Activated naive CD4-positive, alpha-beta T cell treated with anti-CD3 and anti-CD28 coated beads, Interleukin-2, amount 50 U/mL, for 16 hours (primary cell): Measurements from ENCODE around the gene FEN1.

Experiments used
- DNase-seq: peaks from one replicate; pipeline ENCODE4 v3.0.0-alpha.2; 2020

Gene FEN1

GRCh38 chr11:61757213-61757862 lies 35.4 kb upstream of the FEN1 start:
- no peak for DNase-seq

- DNase-seq, result no peak
Measured at GRCh38 chr11:61760946-61761345, 31.8 kb upstream of the FEN1 start.

GRCh38 chr11:61761440-61762222 lies 31.1 kb upstream of the FEN1 start:
- DNase-seq, result no peak

GRCh38 chr11:61762223-61762615 lies 30.5 kb upstream of the FEN1 start:
- DNase-seq, result no peak

- DNase-seq, result no peak
Measured at GRCh38 chr11:61762798-61763197, 29.9 kb upstream of the FEN1 start.

GRCh38 chr11:61763930-61764605 lies 28.6 kb upstream of the FEN1 start:
- DNase-seq, result no peak

GRCh38 chr11:61764606-61765260 lies 28.0 kb upstream of the FEN1 start:
- no peak for DNase-seq

- no peak for DNase-seq
Measured at GRCh38 chr11:61765550-61766253, 27.0 kb upstream of the FEN1 start.

GRCh38 chr11:61766353-61766841 lies 26.3 kb upstream of the FEN1 start:
- DNase-seq, result no peak

- no peak for DNase-seq
Measured at GRCh38 chr11:61768376-61769076, 24.2 kb upstream of the FEN1 start.

- DNase-seq, result no peak
Measured at GRCh38 chr11:61769169-61769920, 23.4 kb upstream of the FEN1 start.

GRCh38 chr11:61769946-61770683 lies 22.6 kb upstream of the FEN1 start:
- no peak for DNase-seq

GRCh38 chr11:61771195-61771894 lies 21.4 kb upstream of the FEN1 start:
- DNase-seq, result no peak

GRCh38 chr11:61771985-61772455 lies 20.7 kb upstream of the FEN1 start:
- no peak for DNase-seq

GRCh38 chr11:61773356-61773755 lies 19.4 kb upstream of the FEN1 start:
- DNase-seq, result no peak

- DNase-seq, result no peak
Measured at GRCh38 chr11:61773809-61774208, 18.9 kb upstream of the FEN1 start.

- no peak for DNase-seq
Measured at GRCh38 chr11:61774411-61774810, 18.3 kb upstream of the FEN1 start.

GRCh38 chr11:61775106-61775505 lies 17.6 kb upstream of the FEN1 start:
- DNase-seq, result no peak
